ENCODE results near the gene RRP8. TPM values are rescaled to one million over a fixed set of nuclear protein-coding genes. Genes with fewer than 3 reads are reported as not detected.

Gene RRP8
- total and polyA plus RNA-seq, 2 donors from 2014 or later = 23.4 to 29.8 TPM

GRCh38 chr11:6611092-6611962 lies 7.9 kb upstream of the RRP8 start:
- H3K9me3 ChIP-seq (ENCODE audit: control insufficient read depth in 2 of 3, insufficient read depth in 1 of 3, low read length in 3 of 3) = no peaks in the 10 kb centered on the region
- FAIRE-seq (no peak), DNase-seq (peak; percentile 23 to 91 (median 44))
- H3K27ac ChIP-seq (ENCODE audit: low read depth in 2 of 2, low read length in 2 of 2) = peak overlapping the region; percentile 69 to 85
- no peaks in the 10 kb centered on the region for H3K27me3 ChIP-seq (ENCODE audit: control insufficient read depth, insufficient read depth, low read length)
- peaks cover 3 to 28% (median 26%) of the 10 kb centered on the region in 3 donors for H3K4me1 ChIP-seq (ENCODE audit: control insufficient read depth in 2 of 3, insufficient read depth in 2 of 3, low read depth in 1 of 3, low read length in 3 of 3)
- peak overlapping the region; percentile 57 to 78 (median 76) for H3K4me3 ChIP-seq (ENCODE audit: low read length in 3 of 3)
- H3K36me3 ChIP-seq (ENCODE audit: control insufficient read depth in 2 of 3, insufficient read depth in 3 of 3, low read length in 3 of 3) = peaks cover 24 to 52% (median 34%) of the 10 kb centered on the region in 3 donors
- H3K9ac ChIP-seq (ENCODE audit: low read length in 3 of 3) = peak overlapping the region; percentile 18 to 82 (median 68)
- TF ChIP-seq, protein P1, sequence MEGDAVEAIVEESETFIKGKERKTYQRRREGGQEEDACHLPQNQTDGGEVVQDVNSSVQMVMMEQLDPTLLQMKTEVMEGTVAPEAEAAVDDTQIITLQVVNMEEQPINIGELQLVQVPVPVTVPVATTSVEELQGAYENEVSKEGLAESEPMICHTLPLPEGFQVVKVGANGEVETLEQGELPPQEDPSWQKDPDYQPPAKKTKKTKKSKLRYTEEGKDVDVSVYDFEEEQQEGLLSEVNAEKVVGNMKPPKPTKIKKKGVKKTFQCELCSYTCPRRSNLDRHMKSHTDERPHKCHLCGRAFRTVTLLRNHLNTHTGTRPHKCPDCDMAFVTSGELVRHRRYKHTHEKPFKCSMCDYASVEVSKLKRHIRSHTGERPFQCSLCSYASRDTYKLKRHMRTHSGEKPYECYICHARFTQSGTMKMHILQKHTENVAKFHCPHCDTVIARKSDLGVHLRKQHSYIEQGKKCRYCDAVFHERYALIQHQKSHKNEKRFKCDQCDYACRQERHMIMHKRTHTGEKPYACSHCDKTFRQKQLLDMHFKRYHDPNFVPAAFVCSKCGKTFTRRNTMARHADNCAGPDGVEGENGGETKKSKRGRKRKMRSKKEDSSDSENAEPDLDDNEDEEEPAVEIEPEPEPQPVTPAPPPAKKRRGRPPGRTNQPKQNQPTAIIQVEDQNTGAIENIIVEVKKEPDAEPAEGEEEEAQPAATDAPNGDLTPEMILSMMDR (IDR thresholded peaks at IDR 0.05; ENCODE audit: borderline replicate concordance, extremely low read depth, insufficient read depth) = no peak
- intact Hi-C loops (cut with DNase I) = no loop called here

DNA sequence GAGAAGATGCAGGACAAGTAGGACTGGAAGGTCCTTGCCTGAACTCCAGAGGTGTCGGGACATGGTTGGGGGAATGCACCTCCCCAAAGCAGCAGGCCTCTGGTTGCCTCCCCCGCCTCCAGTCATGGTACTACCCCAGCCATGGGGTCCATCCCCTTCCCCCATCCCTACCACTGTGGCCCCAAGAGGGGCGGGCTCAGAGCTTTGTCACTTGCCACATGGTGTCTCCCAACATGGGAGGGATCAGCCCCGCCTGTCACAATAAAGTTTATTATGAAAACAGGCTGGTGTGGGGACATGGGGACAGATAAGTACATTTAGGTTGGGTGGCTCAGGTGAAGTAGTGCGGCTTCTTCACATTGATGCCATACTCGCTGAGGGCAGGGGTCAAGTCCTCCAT lies 7.2 kb upstream of the RRP8 start:
- intact Hi-C loops (cut with DNase I) = no loop called here
- peaks cover 24 to 50% (median 30%) of the 10 kb centered on the region in 3 donors for H3K36me3 ChIP-seq (ENCODE audit: control insufficient read depth in 2 of 3, insufficient read depth in 3 of 3, low read length in 3 of 3)
- H3K4me3 ChIP-seq (ENCODE audit: low read length in 3 of 3) = no peak overlapping the region
- TF ChIP-seq, protein P1 (IDR thresholded peaks at IDR 0.05; ENCODE audit: borderline replicate concordance, extremely low read depth, insufficient read depth) = no peak
- no peaks in the 10 kb centered on the region for H3K9me3 ChIP-seq (ENCODE audit: control insufficient read depth in 2 of 3, insufficient read depth in 1 of 3, low read length in 3 of 3)
- DNase-seq (peak in 2 of 5 donors; percentile 58 to 60), FAIRE-seq (no peak)
- H3K4me1 ChIP-seq (ENCODE audit: control insufficient read depth in 2 of 3, insufficient read depth in 2 of 3, low read depth in 1 of 3, low read length in 3 of 3) = peaks cover 3 to 31% (median 31%) of the 10 kb centered on the region in 3 donors
- no peak overlapping the region for H3K9ac ChIP-seq (ENCODE audit: low read length in 3 of 3)
- H3K27ac ChIP-seq (ENCODE audit: low read depth in 2 of 2, low read length in 2 of 2) = no peak overlapping the region
- H3K27me3 ChIP-seq (ENCODE audit: control insufficient read depth, insufficient read depth, low read length) = no peaks in the 10 kb centered on the region

DNA sequence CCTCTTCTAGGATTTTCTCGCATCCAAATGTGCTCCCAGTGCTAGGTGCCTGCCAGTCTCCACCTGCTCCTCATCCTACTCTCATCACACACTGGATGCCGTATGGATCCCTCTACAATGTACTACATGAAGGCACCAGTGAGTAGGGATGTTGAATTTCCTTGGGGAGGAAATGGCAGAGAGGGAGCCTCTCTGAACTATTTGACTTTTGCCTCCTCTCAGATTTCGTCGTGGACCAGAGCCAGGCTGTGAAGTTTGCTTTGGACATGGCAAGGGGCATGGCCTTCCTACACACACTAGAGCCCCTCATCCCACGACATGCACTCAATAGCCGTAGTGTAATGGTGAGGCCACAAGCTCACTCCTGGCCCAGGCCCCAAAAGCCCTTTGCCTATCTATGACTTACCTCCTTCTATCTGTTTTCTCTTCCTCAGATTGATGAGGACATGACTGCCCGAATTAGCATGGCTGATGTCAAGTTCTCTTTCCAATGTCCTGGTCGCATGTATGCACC lies 6.1 kb upstream of the RRP8 start:
- Histone ChIP-seq H3K36me3 (ENCODE audit: control insufficient read depth in 2 of 3, insufficient read depth in 3 of 3, low read length in 3 of 3) (peaks cover 20 to 39% (median 27%) of the 10 kb centered on the region in 3 donors), H3K9ac (ENCODE audit: low read length in 3 of 3) (no peak overlapping the region), H3K4me3 (ENCODE audit: low read length in 3 of 3) (no peak overlapping the region), H3K27me3 (ENCODE audit: control insufficient read depth, insufficient read depth, low read length) (no peaks in the 10 kb centered on the region), H3K27ac (ENCODE audit: low read depth in 2 of 2, low read length in 2 of 2) (peak overlapping the region in 1 of 2 donors; percentile 5), H3K4me1 (ENCODE audit: control insufficient read depth in 2 of 3, insufficient read depth in 2 of 3, low read depth in 1 of 3, low read length in 3 of 3) (peaks cover 5 to 41% (median 31%) of the 10 kb centered on the region in 3 donors), H3K9me3 (ENCODE audit: control insufficient read depth in 2 of 3, insufficient read depth in 1 of 3, low read length in 3 of 3) (no peaks in the 10 kb centered on the region)
- FAIRE-seq = no peak
- peak in 2 of 5 donors; percentile 5 to 24 for DNase-seq
- TF ChIP-seq, protein P1 (IDR thresholded peaks at IDR 0.05; ENCODE audit: borderline replicate concordance, extremely low read depth, insufficient read depth) = no peak
- intact Hi-C loops (cut with DNase I) = no loop called here
